GM19452 (cell line): ENCODE measurements around the gene DUSP23.

Experiments
- ATAC-seq: cut with Tn5 transposase; IDR thresholded peaks from one replicate; pipeline ENCODE4 v1.9.1; 2021; ENCODE audit not compliant: unreplicated experiment

Gene DUSP23

DNA sequence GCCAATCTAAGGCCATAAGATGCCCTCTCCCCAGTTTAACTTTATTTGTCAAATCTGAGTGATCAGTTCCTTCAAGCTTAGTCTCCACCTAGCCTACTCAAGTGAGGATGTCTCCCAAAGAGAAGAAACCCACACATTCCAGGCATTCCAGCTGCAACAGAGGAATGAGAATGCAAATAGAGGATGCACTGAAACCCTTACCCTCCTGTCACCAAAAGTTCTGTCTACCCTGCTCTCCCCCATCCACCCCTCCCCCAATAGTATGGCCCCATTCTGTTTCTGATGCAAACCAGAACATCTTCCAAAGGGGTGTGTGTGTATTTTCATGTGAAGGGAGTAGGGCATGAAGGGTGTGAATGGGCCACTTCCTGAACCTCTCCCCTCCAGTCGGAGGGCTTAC is 3.0 kb downstream of the DUSP23 start:
- ATAC-seq = no peak

- no peak for ATAC-seq
Observed at GRCh38 chr1:159786465-159786864, 5.7 kb downstream of the DUSP23 start.

DNA sequence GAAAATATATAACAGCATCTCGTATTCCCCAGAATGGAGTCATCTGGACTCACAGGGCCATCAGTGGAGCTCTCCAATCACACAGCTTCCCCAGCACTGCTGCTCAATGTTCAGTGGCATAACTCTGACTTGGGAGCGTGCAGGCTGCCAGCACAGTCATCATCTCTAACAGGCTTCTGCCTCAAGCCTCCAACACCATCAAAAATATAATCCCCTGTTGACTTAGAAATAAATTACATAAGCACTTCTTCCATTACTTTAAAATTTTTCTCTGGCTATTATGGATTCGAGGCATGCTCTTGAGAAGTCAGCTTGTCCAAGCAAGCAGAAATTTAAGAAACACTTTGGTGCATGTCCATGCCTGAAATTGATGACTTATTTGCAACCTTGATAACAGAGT is 6.2 kb downstream of the DUSP23 start:
- no peak for ATAC-seq

DNA sequence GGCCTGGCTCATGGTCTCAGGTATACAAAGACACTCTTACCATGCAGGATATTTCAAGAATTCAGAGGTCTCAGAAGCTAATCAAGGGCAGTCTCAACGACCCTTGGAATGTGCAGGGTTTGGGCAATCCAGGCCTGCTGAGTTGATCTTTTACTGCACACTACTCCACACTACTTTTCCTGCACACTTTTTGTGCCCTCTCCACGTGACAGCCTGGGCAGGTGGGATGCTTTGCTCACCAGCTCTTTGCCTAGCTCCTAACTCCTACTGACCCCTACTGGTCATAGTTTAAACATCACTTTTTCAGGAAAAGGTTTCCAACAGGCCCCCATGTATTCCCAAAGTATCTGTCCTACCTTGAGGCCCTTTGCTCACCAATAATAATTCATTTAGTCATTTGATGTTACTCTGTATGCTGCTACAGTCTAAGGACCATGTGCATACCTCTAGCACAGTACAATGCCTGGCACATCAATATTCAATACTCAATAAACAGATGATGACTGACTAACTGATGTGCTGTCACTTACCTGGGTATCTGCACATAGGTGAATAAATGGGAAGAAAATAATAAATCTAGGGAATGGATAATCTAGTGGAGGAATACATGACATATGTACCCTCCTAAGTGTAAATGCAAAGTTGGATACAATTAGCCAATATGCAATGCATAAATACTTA is 9.6 kb downstream of the DUSP23 start:
- ATAC-seq = no peak

- no peak for ATAC-seq
Observed at GRCh38 chr1:159791031-159791430, 10.3 kb downstream of the DUSP23 start.

- no peak for ATAC-seq
Observed at GRCh38 chr1:159791461-159791860, 10.7 kb downstream of the DUSP23 start.

- no peak for ATAC-seq
Observed at GRCh38 chr1:159795534-159795933, 14.8 kb downstream of the DUSP23 start.

GRCh38 chr1:159798893-159799292 is 18.1 kb downstream of the DUSP23 start:
- no peak for ATAC-seq

GRCh38 chr1:159799446-159799985 is 18.8 kb downstream of the DUSP23 start:
- ATAC-seq = no peak

- ATAC-seq = peak; percentile 75
Observed at GRCh38 chr1:159800177-159800930, 19.6 kb downstream of the DUSP23 start.

DNA sequence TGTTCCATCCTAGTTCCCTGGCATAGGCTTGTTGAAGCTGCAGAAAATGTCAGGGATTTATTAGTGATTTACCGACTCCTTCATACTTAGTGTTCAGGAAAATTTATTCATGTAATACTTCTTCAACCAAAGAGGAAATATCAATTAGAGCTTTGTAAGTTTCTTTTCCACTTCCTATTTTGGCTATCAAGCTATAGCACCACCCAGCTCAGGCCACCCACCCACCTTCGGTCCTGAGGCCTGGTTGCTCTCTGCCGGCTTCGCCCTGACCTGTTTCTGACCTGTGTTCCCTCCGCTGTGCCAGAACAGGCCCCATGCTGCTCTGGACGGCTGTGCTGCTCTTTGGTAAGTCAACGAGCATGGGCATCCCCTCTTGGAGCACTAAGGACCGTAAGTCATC is 21.3 kb downstream of the DUSP23 start, which contains the start of gene FCRL6:
TSS of gene FCRL6 (plus strand) at position 250 of the 400 bp plus-strand sequence. CDS start at position 315, 65 bp downstream.
- ATAC-seq = no peak

- ATAC-seq = no peak
Observed at GRCh38 chr1:159803956-159804689, 23.4 kb downstream of the DUSP23 start.

DNA sequence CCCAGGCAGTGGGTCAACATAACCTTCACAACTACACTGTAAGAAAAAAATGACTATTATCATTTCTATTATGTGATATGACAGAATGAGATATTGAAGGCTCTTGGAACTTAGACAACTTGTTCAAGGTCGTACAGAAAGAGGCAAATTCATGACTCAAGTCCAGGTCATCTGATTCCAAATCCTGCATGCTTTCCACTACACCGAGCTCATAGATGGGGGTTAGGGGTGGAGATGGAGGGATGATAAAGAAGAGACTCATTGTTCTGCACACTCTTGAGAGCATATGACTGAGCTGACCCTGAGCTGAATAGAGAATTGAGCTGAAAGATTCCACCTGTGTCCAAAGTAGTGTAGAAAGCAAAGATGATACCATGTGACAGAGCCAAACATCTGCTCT is 24.2 kb downstream of the DUSP23 start:
- ATAC-seq = no peak

DNA sequence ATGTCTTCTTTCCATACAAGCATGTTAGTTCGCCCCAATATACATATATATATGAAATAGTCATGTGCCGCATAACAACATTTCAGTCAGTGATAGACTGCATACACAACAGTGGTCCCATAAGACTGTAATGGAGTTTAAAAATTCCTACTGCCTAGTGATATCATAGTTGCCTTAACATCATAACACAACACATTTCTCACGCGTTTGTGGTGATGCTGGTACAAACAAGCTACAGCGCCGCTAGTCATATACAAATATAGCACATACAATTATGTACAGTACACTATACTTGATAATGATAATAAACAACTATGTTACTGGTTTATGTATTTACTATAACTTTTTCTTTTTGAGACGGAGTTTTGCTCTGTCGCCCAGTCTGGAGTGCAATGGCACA is 35.2 kb downstream of the DUSP23 start:
- ATAC-seq = no peak

- ATAC-seq = no peak
Observed at GRCh38 chr1:159817276-159818041, 36.7 kb downstream of the DUSP23 start.

GRCh38 chr1:159821171-159821867 is 40.6 kb downstream of the DUSP23 start:
- peak; percentile 48 for ATAC-seq

GRCh38 chr1:159823406-159823805 is 42.6 kb downstream of the DUSP23 start:
- no peak for ATAC-seq

- no peak for ATAC-seq
Observed at GRCh38 chr1:159825564-159825963, 44.8 kb downstream of the DUSP23 start.

GRCh38 chr1:159826441-159827101 is 45.8 kb downstream of the DUSP23 start, which contains the start of gene SLAMF8:
TSS of gene SLAMF8 (plus strand) at chr1:159826873. CDS start at chr1:159826899, 26 bp downstream.
- ATAC-seq = no peak
